ENCODE results near the gene NR4A1. TPM values are rescaled to one million over a fixed set of nuclear protein-coding genes. Genes with fewer than 3 reads are reported as not detected.

NR4A1 gene
- total and polyA plus RNA-seq, 4 donors: 45.1 to 77.9 (median 62.0) TPM

DNA sequence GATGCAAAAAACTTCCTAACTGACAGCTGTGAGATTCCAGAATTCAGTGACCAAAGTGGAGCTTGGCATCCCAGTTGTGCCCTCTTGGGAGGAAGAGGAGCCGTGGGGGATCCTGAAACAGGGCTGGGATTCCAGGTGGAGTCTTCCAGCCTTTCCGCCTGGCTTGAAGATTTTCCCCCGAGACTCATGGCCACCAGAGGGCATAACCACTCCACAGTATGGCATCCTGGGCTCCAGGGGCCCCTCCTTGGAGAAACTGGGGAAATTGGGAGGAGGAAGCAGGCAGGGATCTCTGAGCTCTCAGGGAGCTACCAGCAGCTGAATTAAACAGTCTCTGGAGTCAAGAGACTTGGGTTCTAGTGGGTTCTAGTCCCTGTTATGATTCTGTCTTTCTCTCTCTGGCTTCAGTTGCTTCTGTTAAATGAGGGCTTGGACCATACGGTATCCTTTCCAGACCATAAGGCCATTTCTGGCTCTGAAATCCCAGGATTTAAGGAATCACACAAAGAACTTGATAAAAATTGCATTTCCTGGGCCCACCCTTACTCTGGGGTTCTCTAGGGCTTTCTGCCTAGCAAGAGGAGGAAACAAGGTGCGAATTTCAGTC is 47.1 kb upstream of the NR4A1 start:
- TF ChIP-seq, protein P1, sequence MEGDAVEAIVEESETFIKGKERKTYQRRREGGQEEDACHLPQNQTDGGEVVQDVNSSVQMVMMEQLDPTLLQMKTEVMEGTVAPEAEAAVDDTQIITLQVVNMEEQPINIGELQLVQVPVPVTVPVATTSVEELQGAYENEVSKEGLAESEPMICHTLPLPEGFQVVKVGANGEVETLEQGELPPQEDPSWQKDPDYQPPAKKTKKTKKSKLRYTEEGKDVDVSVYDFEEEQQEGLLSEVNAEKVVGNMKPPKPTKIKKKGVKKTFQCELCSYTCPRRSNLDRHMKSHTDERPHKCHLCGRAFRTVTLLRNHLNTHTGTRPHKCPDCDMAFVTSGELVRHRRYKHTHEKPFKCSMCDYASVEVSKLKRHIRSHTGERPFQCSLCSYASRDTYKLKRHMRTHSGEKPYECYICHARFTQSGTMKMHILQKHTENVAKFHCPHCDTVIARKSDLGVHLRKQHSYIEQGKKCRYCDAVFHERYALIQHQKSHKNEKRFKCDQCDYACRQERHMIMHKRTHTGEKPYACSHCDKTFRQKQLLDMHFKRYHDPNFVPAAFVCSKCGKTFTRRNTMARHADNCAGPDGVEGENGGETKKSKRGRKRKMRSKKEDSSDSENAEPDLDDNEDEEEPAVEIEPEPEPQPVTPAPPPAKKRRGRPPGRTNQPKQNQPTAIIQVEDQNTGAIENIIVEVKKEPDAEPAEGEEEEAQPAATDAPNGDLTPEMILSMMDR (IDR thresholded peaks at IDR 0.05; ENCODE audit: control extremely low read depth, extremely low read depth): peak; percentile 80
- H3K4me1 ChIP-seq (ENCODE audit: control insufficient read depth in 5 of 5, insufficient read depth in 5 of 5, low read length in 5 of 5): peaks cover 0 to 25% (median 9%) of the 10 kb centered on the region in 5 donors
- no peak overlapping the region for H3K9ac ChIP-seq (ENCODE audit: insufficient read depth in 1 of 2, low read length in 2 of 2)
- DNase-seq (peak; percentile 69 to 78 (median 73)), ATAC-seq (ENCODE audit: insufficient read depth, low FRiP score) (no peak)
- no peaks in the 10 kb centered on the region for H3K9me3 ChIP-seq (ENCODE audit: control insufficient read depth in 4 of 4, insufficient read depth in 3 of 4, low read length in 3 of 4)
- H3K27me3 ChIP-seq (ENCODE audit: control insufficient read depth in 3 of 3, insufficient read depth in 3 of 3, low read length in 2 of 3): peaks cover 0 to 29% (median 0%) of the 10 kb centered on the region in 3 donors
- H3K4me3 ChIP-seq: no peak overlapping the region
- WGBS, 2 donors: 55 to 60% methylated on average over 5 of the region's 5 CpGs
- H3K27ac ChIP-seq (ENCODE audit: low read depth in 1 of 2, low read length in 1 of 2): no peak overlapping the region
- peaks cover 0 to 3% (median under 1%) of the 10 kb centered on the region in 4 donors for H3K36me3 ChIP-seq (ENCODE audit: control insufficient read depth in 4 of 4, insufficient read depth in 4 of 4, low read length in 4 of 4)

DNA sequence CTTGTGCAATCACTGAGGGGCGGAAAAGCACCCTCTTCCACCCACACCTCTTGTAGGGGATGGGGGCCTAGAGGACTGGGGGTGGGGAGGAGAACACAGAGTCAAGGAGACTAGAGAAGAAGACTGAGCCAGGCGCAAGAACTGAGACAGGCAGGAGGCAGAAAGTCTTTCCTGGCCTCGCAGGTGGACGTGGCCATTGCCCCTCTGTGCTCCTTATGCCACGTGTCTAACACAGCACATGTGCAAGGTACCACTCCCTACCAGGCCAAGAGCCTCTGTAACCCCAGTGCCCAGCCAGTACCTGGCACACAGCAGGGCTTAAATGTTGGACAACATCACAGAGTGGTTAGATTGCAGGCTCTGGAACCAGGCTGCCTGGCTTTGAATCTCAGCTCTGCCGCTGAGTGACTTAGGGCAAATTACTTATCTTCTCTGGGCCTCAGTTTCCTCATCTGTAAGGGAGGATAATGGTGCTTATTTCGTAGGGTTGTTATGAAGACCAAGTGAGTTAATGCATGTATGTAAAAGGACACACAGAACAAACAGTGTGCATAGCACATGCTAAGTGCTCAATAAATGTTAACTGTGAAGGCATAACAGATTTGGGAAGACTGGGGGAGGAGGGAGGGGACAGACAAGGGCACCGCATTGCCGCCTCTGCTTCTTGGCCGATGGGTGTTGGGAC is 45.9 kb upstream of the NR4A1 start:
- Histone ChIP-seq H3K4me1 (ENCODE audit: control insufficient read depth in 5 of 5, insufficient read depth in 5 of 5, low read length in 5 of 5) (peaks cover 0 to 36% (median 15%) of the 10 kb centered on the region in 5 donors), H3K27ac (ENCODE audit: low read depth in 1 of 2, low read length in 1 of 2) (no peak overlapping the region), H3K4me3 (no peak overlapping the region), H3K9ac (ENCODE audit: insufficient read depth in 1 of 2, low read length in 2 of 2) (no peak overlapping the region), H3K36me3 (ENCODE audit: control insufficient read depth in 4 of 4, insufficient read depth in 4 of 4, low read length in 4 of 4) (peaks cover 0 to 3% (median 0%) of the 10 kb centered on the region in 4 donors), H3K27me3 (ENCODE audit: control insufficient read depth in 3 of 3, insufficient read depth in 3 of 3, low read length in 2 of 3) (peaks cover 0 to 29% (median 0%) of the 10 kb centered on the region in 3 donors), H3K9me3 (ENCODE audit: control insufficient read depth in 4 of 4, insufficient read depth in 3 of 4, low read length in 3 of 4) (no peaks in the 10 kb centered on the region)
- ATAC-seq (ENCODE audit: insufficient read depth, low FRiP score): no peak
- TF ChIP-seq, protein P1 (IDR thresholded peaks at IDR 0.05; ENCODE audit: control extremely low read depth, extremely low read depth): no peak
- no peak for DNase-seq
- 63 to 77% methylated on average over 10 of the region's 10 CpGs for WGBS, 2 donors

DNA sequence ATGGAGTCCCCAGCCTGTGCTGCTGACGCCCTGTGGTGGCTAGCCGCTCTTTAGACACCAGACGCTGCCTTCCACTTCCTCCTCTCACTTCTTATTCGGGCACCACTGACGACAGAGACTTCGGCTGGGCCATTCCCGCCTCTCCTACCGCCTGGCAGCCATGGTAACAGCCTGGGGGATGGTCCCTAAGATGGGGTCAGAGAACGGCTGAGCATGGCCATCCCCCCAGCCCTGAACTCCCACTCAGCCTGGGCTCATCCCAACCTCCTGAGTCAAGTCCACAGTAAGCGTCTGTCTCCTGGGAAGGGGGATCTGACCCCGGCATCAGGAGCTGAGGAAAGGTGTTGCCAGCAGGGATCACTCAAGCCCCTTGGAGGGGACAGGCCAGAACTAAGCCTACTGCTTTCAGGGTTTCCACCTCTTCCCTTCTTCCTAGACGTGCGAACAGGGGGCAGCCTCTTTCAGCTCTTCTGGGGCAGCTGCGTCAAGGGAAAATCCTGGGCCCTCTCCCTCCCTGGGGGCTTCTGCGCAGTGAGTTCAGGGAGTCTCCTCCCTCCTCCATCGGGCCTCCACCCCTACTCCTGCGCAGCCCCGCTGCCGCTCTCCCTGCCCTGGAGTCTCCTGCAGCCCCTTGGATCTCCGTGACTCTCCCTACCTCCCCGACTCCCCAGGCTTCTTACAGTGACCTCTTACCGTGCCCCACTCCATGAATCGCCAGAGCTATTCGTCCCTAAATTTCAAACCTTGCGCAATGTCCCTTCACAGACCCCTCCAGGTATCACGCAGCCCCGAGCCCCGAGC is 45.1 kb upstream of the NR4A1 start:
- DNase-seq (peak; percentile 47 to 55 (median 55)), ATAC-seq (ENCODE audit: insufficient read depth, low FRiP score) (no peak)
- H3K36me3 ChIP-seq (ENCODE audit: control insufficient read depth in 4 of 4, insufficient read depth in 4 of 4, low read length in 4 of 4): peaks cover 0 to 9% (median 4%) of the 10 kb centered on the region in 4 donors
- TF ChIP-seq, protein P1 (IDR thresholded peaks at IDR 0.05; ENCODE audit: control extremely low read depth, extremely low read depth): no peak
- H3K27me3 ChIP-seq (ENCODE audit: control insufficient read depth in 3 of 3, insufficient read depth in 3 of 3, low read length in 2 of 3): peaks cover 0 to 29% (median 0%) of the 10 kb centered on the region in 3 donors
- H3K4me1 ChIP-seq (ENCODE audit: control insufficient read depth in 5 of 5, insufficient read depth in 5 of 5, low read length in 5 of 5): peaks cover 0 to 44% (median 22%) of the 10 kb centered on the region in 5 donors
- H3K9ac ChIP-seq (ENCODE audit: insufficient read depth in 1 of 2, low read length in 2 of 2): no peak overlapping the region
- 18 to 20% methylated on average over 28 of the region's 28 CpGs for WGBS, 2 donors
- H3K4me3 ChIP-seq: peak overlapping the region; percentile 17
- peak overlapping the region in 1 of 2 donors; percentile 55 for H3K27ac ChIP-seq (ENCODE audit: low read depth in 1 of 2, low read length in 1 of 2)
- H3K9me3 ChIP-seq (ENCODE audit: control insufficient read depth in 4 of 4, insufficient read depth in 3 of 4, low read length in 3 of 4): no peaks in the 10 kb centered on the region
